Right cardiac atrium (tissue), 5 donors: ENCODE data around the gene HRG. TPM values are rescaled to one million over a fixed set of nuclear protein-coding genes. Genes with fewer than 3 reads are reported as not detected.
A peak's percentile ranks its signal among the peaks of the same experiment; 100 is the strongest.
"Not testable (repeated sequence)": the region's sequence is repeated elsewhere in the genome, so short reads cannot be mapped to it uniquely, and the experiment has no call there.

ENCODE experiments used
- ATAC-seq, 2 donors: fragments of 200-7000 bp; cut with Tn5 transposase; one replicate each; pipeline versions ENCODE4 v1.8.0 to v1.9.1; 2020; ENCODE audit warnings: moderate library complexity in 2 of 2, mild to moderate bottlenecking in 1 of 2
- DNase-seq, 3 donors: peaks; one replicate each; pipeline ENCODE4 v3.0.0-alpha.2; 2020
- H3K27ac ChIP-seq: one replicate; pipeline ENCODE4 v1.5.1; 2013; ENCODE audit warnings: mild to moderate bottlenecking, low read length, control low read depth, moderate library complexity
- H3K27me3 ChIP-seq: one replicate; pipeline ENCODE4 v1.6.1; 2013; ENCODE audit not compliant: control insufficient read depth, insufficient read depth
- H3K4me1 ChIP-seq: one replicate; pipeline ENCODE4 v1.6.1; 2013; ENCODE audit warnings: low read length; ENCODE audit not compliant: control insufficient read depth, insufficient read depth
- H3K4me3 ChIP-seq: one replicate; pipeline ENCODE4 v1.5.1; 2013; ENCODE audit warnings: low read length, control low read depth
- H3K9me3 ChIP-seq: one replicate; pipeline ENCODE4 v1.6.1; 2013; ENCODE audit warnings: low read length; ENCODE audit not compliant: control insufficient read depth
- WGBS: extraction: QIAGEN DNeasy Blood & Tissue Kit; methylation state at CpG from one replicate; pipeline ENCODE4 v1.1.7; 2013; 5-methylcytosine and 5-hydroxymethylcytosine counted together
- intact Hi-C, 4 donors: fragments of 100-400 bp; cut with DNase I; formaldehyde crosslinking; loops; one replicate each; pipeline versions ENCODE4 v1.11.0 to v1.14.0; 2022 to 2023
- polyA plus RNA-seq: library from polyadenylated mRNA; stranded (reverse); fragments of 200-250 nt; gene quantifications from one replicate; pipeline ENCODE4 v1.2.3, GENCODE V29; 2013
- total RNA-seq, 4 donors: library from RNA; stranded (reverse); fragmentation: NEBNext Ultra II Directional; extraction: Animal tissue kit (Norgen Biotek cat#: 25700); gene quantifications; one replicate each; pipeline ENCODE4 v1.2.1, GENCODE V29; 2021
- donor health status: healthy with polysubstance abuse.
- donor health status: DM: no; HTN: yes; CAD: no.
- donor health status: DM: no; HTN: no; CAD: no.
- donor health status: DM: no; HTN: yes; CAD: no; lungs with severe emphysema.
- donor health status: DM: yes; HTN: yes; CAD: no.

HRG gene
- total and polyA plus RNA-seq, 5 donors: 0.22 TPM; not detected in 4

DNA sequence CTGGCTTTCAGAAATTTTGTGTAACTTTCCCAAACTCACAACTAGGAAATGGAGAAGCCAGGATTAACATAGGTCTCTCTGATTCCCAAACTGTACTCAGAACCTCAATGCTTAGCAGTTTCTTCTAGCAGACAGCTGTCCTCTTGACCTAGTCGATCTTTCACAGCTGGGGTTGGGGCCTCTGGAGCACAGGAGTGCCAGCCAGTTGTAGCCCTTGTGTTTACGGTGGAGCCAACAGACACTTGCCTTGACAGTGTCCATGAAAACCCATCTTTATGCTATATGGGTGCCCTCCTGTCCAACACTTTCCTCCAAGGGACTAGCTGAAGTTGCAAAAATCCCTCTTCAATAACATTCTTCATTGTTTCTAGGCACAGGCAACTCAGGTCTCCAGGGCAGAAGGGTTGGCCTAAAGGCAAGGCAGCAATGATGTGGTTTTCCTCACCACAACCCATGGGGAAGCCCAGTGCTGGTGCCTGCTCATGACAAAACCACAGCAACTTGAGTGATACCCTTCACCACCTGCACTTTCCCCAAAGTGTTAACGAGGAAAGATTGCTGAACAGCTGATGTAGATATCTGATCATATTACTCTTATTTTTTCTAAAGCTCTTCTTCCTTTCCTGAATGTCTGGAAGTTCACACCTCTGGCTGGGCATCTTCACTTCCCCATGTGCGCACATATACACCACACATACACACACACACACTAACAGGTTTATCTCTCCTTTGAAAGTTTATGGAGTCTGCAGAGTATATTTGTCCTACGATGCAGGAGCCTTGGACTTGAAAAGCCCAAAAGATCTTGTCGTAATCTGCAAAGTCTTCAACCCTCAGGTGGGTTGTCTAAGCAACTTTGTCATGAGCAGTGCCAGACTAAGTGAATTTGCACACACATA, 40.3 kb downstream of the HRG start:
- intact Hi-C loops: no loop called here
- Histone ChIP-seq H3K4me1 (no peaks in the 10 kb centered on the region), H3K27me3 (no peaks in the 10 kb centered on the region), H3K27ac (no peak overlapping the region), H3K9me3 (no peaks in the 10 kb centered on the region), H3K4me3 (no peak overlapping the region)
- WGBS: 66% methylated on average over 6 of the region's 6 CpGs
- DNase-seq: no peak
- no peak for ATAC-seq

DNA sequence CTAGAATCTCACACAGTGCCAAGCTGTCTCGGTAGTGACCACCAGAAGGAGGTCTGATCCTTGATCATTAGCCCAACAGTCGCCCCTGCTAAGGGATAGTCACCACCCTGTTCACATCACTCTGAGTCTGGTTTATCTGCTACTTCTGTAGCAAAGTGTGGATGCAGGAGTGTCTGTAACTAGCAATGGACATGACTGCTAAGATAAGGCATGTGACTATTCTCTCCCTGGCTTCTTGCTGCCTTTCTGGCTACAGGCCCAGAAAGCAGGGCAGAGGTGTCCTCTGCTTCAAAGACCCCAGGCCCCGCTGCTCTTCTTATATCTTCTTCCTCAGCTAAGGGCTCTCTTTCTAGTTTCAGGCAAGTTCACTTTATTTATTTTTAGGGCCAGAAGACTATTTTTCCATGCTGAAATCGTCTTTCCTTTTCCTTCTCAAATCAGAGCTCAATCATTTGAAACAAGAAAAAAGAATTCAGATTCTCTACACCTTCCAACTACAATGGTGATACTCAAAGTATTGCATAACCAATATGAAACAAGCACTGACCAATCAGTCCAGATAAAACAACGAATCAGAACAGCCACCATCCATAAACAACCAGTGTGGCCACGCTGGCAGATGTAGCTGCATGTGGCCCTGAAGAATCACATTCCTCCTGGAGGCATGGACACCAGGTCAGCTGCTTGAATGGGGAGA, 43.3 kb downstream of the HRG start:
- no peak overlapping the region for H3K4me3 ChIP-seq
- no peaks in the 10 kb centered on the region for H3K4me1 ChIP-seq
- no peaks in the 10 kb centered on the region for H3K9me3 ChIP-seq
- H3K27ac ChIP-seq: no peak overlapping the region
- 43% methylated on average over 6 of the region's 6 CpGs for WGBS
- intact Hi-C loops: no loop called here
- DNase-seq: no peak
- H3K27me3 ChIP-seq: no peaks in the 10 kb centered on the region
- peak; percentile 58 to 79 for ATAC-seq

DNA sequence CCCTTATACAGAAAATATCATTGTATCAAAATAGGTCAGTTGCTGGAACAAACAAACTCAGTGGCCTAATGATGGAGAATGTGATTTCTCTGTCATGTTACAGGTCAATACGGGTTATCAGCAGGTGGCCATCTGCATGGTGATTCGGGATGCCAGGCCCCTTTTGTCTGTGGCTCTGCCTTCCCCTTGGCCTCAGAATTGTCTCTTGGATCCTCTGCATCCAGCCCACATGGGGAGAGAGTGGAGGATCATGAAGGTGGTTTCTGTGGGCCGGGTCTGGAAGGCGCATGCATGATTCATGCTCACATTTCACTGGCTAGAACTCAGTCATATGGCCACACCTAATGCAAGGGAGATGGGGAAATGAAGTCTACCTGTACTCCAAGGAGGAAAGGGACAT, 44.9 kb downstream of the HRG start:
- DNase-seq, H3K27ac ChIP-seq, H3K9me3 ChIP-seq, H3K4me1 ChIP-seq, ATAC-seq, H3K4me3 ChIP-seq, H3K27me3 ChIP-seq, intact Hi-C loops: not testable (repeated sequence)
- WGBS: 76% methylated on average over 4 of the region's 4 CpGs

DNA sequence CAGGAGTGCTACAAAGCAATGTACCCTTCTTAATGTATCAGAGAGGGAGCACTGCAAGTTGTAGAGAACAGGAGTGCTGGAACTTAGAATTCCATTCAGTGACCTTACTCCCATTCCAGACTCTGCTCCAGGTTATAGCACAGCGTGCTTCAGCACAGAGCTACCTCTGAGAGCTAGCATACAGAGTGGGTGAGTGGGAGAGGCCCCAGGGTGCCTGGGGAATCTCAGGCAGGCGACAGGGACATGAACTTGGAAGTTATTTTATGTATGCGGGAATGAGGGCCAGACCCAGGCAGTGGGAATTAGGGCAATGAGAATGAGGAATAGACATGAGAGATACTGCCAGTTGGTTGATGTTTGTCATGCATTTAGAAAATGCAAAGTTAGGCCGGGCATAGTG, 47.7 kb downstream of the HRG start:
- Histone ChIP-seq H3K9me3 (no peaks in the 10 kb centered on the region), H3K27ac (no peak overlapping the region), H3K27me3 (no peaks in the 10 kb centered on the region), H3K4me1 (no peaks in the 10 kb centered on the region), H3K4me3 (no peak overlapping the region)
- WGBS: 58% methylated on average over 4 of the region's 4 CpGs
- ATAC-seq: peak in 1 of 2 donors; percentile 26
- intact Hi-C loops: no loop called here
- no peak for DNase-seq

DNA sequence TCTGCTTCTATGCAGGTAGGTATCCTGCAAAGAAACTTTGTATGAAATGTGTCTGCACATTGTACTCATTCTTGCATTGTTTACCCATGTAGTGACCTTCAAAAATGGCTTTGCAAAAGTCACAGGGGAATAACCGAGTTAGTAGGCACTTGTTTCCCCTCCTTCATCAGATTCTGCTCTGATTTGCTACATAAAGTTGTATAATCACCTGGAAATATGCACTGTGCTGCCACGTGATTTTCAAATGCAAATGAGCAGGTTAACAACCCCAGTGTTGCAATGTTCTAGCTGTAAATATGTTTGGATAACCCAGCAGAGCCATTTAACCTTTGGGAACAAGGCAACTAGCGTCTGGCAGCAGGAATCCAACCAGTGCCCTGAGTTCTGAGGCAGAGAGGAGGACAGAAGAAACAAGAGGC, 51.2 kb downstream of the HRG start, which contains the start of gene KNG1:
Gene KNG1 (plus strand): TSS at position 321 of the 419 bp plus-strand sequence. CDS start 184 bp downstream, outside the sequence.
- ATAC-seq (no peak), DNase-seq (no peak)
- Histone ChIP-seq H3K27me3 (no peaks in the 10 kb centered on the region), H3K27ac (no peak within 1 kb of the TSS), H3K9me3 (no peaks in the 10 kb centered on the region), H3K4me1 (no peaks in the 10 kb centered on the region), H3K4me3 (no peak within 1 kb of the TSS)
- intact Hi-C loops: no loop called here
- 66% methylated on average over 3 of the region's 3 CpGs for WGBS

- no peak for DNase-seq
- intact Hi-C loops: no loop called here
- Histone ChIP-seq H3K9me3 (no peaks in the 10 kb centered on the region), H3K27ac (no peak overlapping the region), H3K27me3 (no peaks in the 10 kb centered on the region), H3K4me3 (no peak overlapping the region), H3K4me1 (no peaks in the 10 kb centered on the region)
- WGBS: 32% methylated on average over 7 of the region's 7 CpGs
- peak; percentile 38 to 61 for ATAC-seq
These were observed 54.3 kb downstream of the HRG start for GRCh38 chr3:186719945-186720739.

- WGBS: 50% methylated on average over 7 of the region's 7 CpGs
- Histone ChIP-seq H3K4me1 (no peaks in the 10 kb centered on the region), H3K27ac (no peak overlapping the region), H3K4me3 (no peak overlapping the region), H3K27me3 (no peaks in the 10 kb centered on the region), H3K9me3 (no peaks in the 10 kb centered on the region)
- ATAC-seq (peak; percentile 29 to 59), DNase-seq (no peak)
- intact Hi-C loops: no loop called here
These were observed 56.6 kb downstream of the HRG start for GRCh38 chr3:186722457-186722856.

- no peaks in the 10 kb centered on the region for H3K9me3 ChIP-seq
- intact Hi-C loops: no loop called here
- no peaks in the 10 kb centered on the region for H3K4me1 ChIP-seq
- H3K4me3 ChIP-seq: no peak overlapping the region
- no peak for DNase-seq
- 86% methylated on average over 12 of the region's 12 CpGs for WGBS
- no peak for ATAC-seq
- H3K27me3 ChIP-seq: no peaks in the 10 kb centered on the region
- no peak overlapping the region for H3K27ac ChIP-seq
These were observed 59.1 kb downstream of the HRG start for GRCh38 chr3:186724911-186725310.

Other genes starting within 250 kb of the HRG start
- 1 to 10 TPM; 1.6 to 2.0 (median 1.8) TPM for gene CRYGS, start 121.6 kb upstream of the HRG start, total RNA-seq
- 1.3 TPM for gene CRYGS, start 121.6 kb upstream of the HRG start, polyA plus RNA-seq
- 1 to 10 TPM; 6.4 to 8.4 (median 7.5) TPM for gene TBCCD1, start 98.7 kb upstream of the HRG start, total RNA-seq
- 4.7 TPM for gene TBCCD1, start 98.7 kb upstream of the HRG start, polyA plus RNA-seq
- gene DNAJB11, start 95.3 kb upstream of the HRG start, total RNA-seq: 10 to 100 TPM; 25.6 to 60.5 (median 41.6) TPM
- 51.6 TPM for gene DNAJB11, start 95.3 kb upstream of the HRG start, polyA plus RNA-seq
- under 1 TPM in 1 of 4 donors, not detected in 3; 0.20 TPM for gene AHSG, start 53.0 kb upstream of the HRG start, total RNA-seq
- 0.05 TPM for gene AHSG, start 53.0 kb upstream of the HRG start, polyA plus RNA-seq
- gene FETUB, start 25.6 kb upstream of the HRG start, total RNA-seq: not detected
- gene FETUB, start 25.6 kb upstream of the HRG start, polyA plus RNA-seq: 0.07 TPM
- under 1 TPM; 0.37 to 0.53 (median 0.48) TPM for gene KNG1, start 51.3 kb downstream of the HRG start, total RNA-seq
- 0.23 TPM for gene KNG1, start 51.3 kb downstream of the HRG start, polyA plus RNA-seq
- 100 to 1,000 TPM; 252 to 436 (median 397) TPM for gene EIF4A2, start 117.6 kb downstream of the HRG start, total RNA-seq
- gene EIF4A2, start 117.6 kb downstream of the HRG start, polyA plus RNA-seq: 378 TPM
- 10 to 100 TPM in 2 of 4 donors, 1 to 10 TPM in 2; 7.2 to 13.6 (median 10.4) TPM for gene RFC4, start 140.5 kb downstream of the HRG start, total RNA-seq
- gene RFC4, start 140.5 kb downstream of the HRG start, polyA plus RNA-seq: 10.0 TPM
- 10 to 100 TPM in 1 of 4 donors, 1 to 10 TPM in 1, under 1 TPM in 2; 0.28 to 24.2 (median 0.73) TPM for gene ADIPOQ, start 176.7 kb downstream of the HRG start, total RNA-seq
- 9.3 TPM for gene ADIPOQ, start 176.7 kb downstream of the HRG start, polyA plus RNA-seq